Measurements from ENCODE around the gene SSH2.
A peak's percentile ranks its signal among the peaks of the same experiment; 100 is the strongest.

SSH2 gene

GRCh38 chr17:29771546-29771945 lies 158.5 kb downstream of the SSH2 start:
- no peak for DNase-seq

- DNase-seq = no peak
Measured at GRCh38 chr17:29769225-29769624, 160.8 kb downstream of the SSH2 start.

- DNase-seq = no peak
Measured at GRCh38 chr17:29766796-29767327, 163.2 kb downstream of the SSH2 start.

GRCh38 chr17:29764748-29765147 lies 165.3 kb downstream of the SSH2 start:
- no peak for DNase-seq

GRCh38 chr17:29764217-29764616 lies 165.8 kb downstream of the SSH2 start:
- no peak for DNase-seq

- DNase-seq = no peak
Measured at GRCh38 chr17:29763273-29763672, 166.8 kb downstream of the SSH2 start.

- peak; percentile 92 for DNase-seq
Measured at GRCh38 chr17:29761040-29761761, 168.8 kb downstream of the SSH2 start.

- peak; percentile 74 for DNase-seq
Measured at GRCh38 chr17:29760279-29761039, 169.6 kb downstream of the SSH2 start.

- DNase-seq = no peak
Measured at GRCh38 chr17:29758255-29758654, 171.8 kb downstream of the SSH2 start.

- peak; percentile 17 for DNase-seq
Measured at GRCh38 chr17:29757788-29758187, 172.2 kb downstream of the SSH2 start.

- no peak for DNase-seq
Measured at GRCh38 chr17:29753845-29754439, 176.1 kb downstream of the SSH2 start.

- peak; percentile 19 for DNase-seq
Measured at GRCh38 chr17:29749045-29749825, 180.8 kb downstream of the SSH2 start.

GRCh38 chr17:29748400-29748799 lies 181.6 kb downstream of the SSH2 start:
- no peak for DNase-seq

GRCh38 chr17:29747660-29748059 lies 182.4 kb downstream of the SSH2 start:
- no peak for DNase-seq

GRCh38 chr17:29746669-29747068 lies 183.4 kb downstream of the SSH2 start:
- DNase-seq = no peak

GRCh38 chr17:29744121-29744520 lies 185.9 kb downstream of the SSH2 start:
- DNase-seq = no peak

- DNase-seq = no peak
Measured at GRCh38 chr17:29742210-29742513, 187.9 kb downstream of the SSH2 start.

- DNase-seq = peak; percentile 18
Measured at GRCh38 chr17:29740017-29740416, 190.0 kb downstream of the SSH2 start.

- no peak for DNase-seq
Measured at GRCh38 chr17:29734640-29735039, 195.4 kb downstream of the SSH2 start.

- DNase-seq = no peak
Measured at GRCh38 chr17:29733166-29733565, 196.9 kb downstream of the SSH2 start.

- no peak for DNase-seq
Measured at GRCh38 chr17:29732613-29733012, 197.4 kb downstream of the SSH2 start.

- DNase-seq = no peak
Measured at GRCh38 chr17:29732209-29732608, 197.8 kb downstream of the SSH2 start.

- no peak for DNase-seq
Measured at GRCh38 chr17:29731589-29731929, 198.5 kb downstream of the SSH2 start.

All from CD4-positive, alpha-beta T cell treated with Interleukin-6 for 4 hours (primary cell).